AG08395 (cell line): Measurements from ENCODE around the gene TSEN2.
"Not testable (repeated sequence)": the region's sequence is repeated elsewhere in the genome, so short reads cannot be mapped to it uniquely, and the experiment has no call there.

Source experiments
- DNase-seq: peaks from one replicate; pipeline ENCODE4 v3.0.0; 2012; ENCODE audit warnings: mixed read lengths, low spot score

The TSEN2 gene

DNA sequence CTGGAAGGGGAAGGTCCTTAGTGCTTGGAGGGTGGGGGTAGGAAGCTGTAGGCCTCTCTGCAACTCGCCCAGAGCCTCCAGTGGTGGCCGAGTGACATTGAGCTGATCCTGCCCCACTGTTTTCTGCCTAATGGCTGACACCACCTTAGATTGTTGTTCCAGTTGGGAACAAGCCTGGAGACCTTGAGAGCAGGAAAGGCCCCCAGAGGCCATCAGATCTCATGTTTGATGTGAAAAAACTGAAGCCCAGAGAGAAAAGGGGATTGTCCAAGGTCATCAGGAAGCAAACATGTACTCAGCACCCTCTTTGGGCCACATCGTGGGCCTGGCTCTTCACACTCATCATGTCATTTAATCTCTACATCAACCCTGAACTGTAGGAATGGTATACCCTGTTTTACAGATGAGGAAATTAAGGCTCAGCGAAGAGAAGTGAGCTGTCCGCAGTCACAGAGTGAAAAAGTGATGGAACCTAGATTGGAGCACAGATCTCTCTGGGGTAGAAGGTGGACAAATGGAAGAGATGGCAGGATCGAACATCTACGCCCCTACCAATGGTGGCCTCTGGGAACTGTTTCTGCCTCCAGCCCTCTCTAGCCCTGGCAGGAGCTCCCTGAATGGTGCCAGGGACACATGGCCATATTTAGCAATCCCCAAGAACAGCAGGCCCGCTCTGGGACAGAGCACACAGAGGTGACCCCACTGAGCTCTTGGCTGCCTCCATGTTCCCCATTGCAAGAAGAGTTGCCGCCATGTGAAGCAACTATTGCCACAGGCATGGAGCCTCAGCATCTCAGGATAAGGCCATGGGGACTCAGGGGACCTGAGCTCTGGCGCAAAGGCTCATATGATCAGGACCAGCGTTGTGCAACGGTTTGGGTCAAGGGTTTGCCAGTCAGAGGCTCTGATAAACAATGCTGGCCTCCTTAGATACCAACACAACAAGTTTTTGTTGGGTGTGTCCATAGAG, 31.6 kb upstream of the TSEN2 start:
- no peak for DNase-seq

DNA sequence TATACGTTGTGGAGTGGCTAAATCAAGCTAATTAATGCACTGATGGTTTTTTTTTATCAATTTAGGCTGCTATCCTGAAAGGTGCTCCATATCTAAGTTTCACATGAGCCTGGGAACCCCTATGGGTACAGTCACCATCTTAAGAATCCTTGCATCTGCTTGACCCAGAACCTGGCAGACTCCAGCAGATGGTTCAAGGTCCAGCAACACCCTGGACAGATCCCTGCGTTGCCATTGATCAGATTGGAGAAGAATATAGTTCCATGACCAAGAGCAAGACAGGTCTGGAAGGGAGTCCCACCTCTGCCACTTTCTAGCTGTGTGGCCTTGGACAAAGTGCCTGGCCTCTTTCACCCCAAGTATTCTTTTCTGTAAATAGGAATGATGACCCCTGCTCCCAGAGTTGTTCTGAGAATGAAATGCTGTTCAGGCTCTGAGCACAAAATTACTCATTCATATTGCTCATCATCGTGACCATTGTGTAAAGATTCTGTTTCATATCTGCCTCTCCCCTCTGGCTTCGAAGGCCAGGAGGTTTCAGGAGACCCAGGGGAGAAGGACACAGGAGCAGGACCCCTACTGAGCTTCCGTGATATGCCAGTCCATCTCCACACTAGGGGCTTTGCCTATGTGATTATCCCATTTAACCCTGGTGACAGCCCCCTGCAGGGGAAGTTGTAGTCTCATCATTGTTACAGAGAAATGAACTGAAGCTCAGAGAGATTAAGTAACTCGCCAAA, 30.0 kb upstream of the TSEN2 start:
- DNase-seq: peak; percentile 19

DNA sequence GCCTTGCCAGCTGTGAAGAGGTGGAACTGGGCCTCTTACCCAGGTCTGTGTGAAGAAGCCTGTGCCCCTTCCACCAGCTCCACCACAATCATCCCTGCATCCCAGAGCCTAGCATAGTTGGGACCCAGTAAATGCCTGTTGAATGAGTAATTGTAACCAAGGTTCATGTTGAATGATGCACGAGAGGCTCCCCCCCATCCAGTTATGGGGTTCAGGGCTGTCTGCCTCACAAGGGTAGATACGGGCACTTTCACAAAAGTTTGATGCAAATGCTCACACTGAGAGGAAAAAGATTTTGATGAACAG, 29.5 kb upstream of the TSEN2 start:
- no peak for DNase-seq

DNA sequence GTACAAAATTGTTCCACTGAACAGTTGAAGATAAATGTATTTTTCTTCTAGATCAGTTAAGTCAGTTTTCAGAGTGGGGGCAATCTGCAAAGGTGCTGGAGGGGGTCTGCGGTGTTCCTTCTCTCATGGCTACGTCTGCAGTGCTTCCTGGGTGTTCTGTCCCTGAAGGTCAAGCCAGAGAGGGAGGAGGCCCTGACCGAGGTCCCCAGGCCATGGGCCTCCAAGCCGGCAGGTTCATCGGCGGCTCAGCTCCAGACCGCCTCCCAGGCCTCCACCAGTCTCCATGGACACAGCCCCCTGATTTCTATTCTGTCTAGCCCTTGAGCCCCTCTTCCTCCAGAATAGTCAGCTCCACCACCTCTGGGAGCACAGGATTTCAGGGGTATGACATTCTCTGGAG, 28.5 kb upstream of the TSEN2 start:
- DNase-seq: no peak

DNA sequence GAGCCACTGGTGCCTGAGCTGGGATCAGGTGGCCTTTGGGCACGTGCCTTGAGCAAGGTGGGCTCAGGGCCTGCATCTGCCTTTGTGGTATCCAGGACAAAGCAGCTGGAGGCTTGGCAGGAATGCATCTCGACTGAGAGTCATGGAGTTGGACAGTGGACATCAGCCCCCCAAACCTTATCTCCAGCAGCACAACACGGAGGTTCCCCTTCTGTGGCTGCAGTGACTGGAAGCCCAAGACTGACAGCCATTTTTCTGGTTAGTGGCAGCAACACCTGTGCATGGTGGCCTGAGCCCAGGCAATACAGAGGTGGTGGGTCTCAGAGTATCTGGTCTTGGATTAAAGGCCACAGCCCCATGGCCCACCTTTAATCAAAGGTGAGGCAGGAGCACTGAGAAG, 27.8 kb upstream of the TSEN2 start:
- no peak for DNase-seq

- DNase-seq: not testable (repeated sequence)
These were observed 26.9 kb upstream of the TSEN2 start for GRCh38 chr3:12457380-12457779.

DNA sequence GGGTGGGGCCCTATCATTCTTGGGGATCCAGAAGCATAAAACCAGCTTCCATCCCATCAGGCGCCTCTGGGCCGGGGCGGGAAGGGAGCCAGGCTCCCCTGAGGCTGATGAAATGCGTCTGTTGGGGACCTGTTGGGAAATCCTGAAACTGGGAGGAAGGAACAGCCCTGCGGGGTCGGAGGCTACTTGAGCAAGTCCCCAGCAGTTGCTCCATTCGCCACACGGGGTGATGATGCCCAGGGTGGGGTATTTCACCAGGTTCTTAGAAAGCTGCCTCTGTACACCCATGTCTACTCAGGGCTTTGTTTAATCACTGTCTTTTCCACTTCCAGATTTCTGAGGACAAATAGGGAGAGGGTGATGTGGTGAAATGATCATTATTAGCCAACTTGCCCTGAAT, 25.4 kb upstream of the TSEN2 start:
- DNase-seq: no peak

- DNase-seq: no peak
These were observed 24.2 kb upstream of the TSEN2 start for GRCh38 chr3:12460127-12460526.

DNA sequence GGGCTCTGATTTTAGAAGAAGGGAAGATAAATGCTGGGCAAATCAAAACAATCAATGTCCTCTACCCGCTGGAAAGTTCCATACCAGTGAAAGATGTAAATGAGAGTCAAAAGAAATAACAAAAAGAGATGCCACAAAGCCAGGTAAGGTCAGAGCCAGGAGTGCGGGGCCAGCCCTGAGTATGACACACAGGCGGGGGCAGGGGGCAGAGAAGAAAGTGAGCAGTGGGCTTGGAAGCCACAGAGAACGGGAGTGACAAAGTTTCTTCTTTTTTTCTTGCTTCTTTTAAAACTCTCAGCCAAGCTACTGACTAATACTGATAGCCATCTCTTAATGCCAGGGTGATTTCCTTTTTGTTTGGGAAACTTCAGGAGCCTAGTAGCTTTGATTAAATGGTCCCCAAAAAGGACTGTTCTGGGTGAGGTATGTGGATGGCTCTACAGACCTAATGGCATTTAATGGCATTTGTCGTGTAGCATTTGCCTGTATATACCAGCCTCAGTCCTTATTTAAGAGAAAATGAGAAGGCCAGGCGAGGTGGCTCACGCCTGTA, 23.1 kb upstream of the TSEN2 start:
- no peak for DNase-seq

DNA sequence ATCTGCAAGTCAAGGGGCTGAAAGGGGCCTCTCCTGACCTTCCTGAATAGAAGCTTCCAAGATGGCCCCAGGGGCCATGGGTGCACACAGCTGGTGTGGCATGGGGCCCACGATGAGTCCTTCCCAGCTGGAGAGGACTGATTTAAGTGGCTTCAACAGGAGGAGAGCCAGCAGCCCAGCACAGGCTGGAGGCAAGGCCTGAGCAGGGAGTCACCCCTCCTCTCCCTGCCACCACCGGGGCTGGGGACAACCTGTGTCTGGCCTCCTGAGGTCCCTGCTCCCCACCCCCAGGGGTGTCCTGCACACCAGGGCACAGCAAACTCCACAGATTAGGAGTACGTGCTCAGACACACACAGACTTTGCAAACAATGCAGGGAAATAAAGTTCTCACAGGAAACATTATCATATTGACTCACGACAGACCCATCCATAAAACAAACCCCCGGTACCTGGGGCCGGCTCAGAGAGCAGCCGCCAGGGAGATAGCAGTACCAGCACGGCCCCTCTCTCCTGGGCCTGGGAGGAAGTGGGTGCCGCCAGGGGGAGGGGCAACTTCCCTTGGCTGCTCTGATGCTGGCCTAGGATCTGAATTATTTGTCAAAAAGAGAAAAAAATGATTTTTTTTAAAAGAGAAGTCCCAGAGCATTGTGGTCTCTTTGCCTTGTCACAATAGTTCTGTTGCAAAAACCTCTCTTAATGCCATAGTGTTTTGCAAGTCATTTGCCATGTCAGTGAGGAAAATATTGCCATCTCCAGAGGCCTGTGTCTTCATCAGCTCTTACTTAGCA, 21.9 kb upstream of the TSEN2 start:
- DNase-seq: no peak

DNA sequence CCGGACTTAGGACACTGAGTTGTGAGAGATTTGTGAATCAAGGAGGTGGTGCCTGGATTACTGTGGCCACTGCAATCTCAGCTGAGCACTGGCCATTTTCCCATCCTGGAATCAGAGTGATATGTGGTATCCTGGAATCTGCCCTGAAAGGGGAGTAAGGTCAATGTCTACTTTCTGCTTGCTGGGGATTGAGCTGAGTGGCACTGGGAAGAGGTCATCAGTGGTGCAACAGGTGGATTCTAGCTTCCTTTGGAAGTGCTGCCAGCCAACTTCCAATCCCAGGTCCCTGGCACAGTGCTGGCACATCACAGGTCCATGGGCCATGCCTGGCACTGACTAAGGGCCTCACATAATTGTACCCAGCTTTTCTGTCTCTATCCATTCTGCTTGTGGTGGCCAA, 20.6 kb upstream of the TSEN2 start:
- DNase-seq: no peak

DNA sequence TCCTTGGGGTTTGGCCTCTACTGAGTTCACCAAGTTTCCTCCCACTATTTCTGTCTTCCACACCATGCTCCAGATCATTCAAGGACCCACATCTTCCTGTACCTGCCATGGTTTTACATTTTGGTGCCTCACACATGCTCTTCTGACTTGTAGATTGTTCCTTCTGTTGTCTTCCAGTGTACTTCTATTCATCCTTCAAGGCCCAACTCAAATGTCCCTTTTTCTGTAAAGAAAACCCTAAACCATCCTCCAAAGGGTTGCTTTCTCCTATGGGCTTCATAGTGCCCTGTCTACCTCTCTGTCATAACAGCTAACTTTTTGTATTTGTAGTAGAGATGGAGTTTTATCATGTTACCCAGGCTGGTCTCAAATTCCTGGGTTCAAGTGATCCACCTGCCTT, 20.1 kb upstream of the TSEN2 start:
- no peak for DNase-seq

DNA sequence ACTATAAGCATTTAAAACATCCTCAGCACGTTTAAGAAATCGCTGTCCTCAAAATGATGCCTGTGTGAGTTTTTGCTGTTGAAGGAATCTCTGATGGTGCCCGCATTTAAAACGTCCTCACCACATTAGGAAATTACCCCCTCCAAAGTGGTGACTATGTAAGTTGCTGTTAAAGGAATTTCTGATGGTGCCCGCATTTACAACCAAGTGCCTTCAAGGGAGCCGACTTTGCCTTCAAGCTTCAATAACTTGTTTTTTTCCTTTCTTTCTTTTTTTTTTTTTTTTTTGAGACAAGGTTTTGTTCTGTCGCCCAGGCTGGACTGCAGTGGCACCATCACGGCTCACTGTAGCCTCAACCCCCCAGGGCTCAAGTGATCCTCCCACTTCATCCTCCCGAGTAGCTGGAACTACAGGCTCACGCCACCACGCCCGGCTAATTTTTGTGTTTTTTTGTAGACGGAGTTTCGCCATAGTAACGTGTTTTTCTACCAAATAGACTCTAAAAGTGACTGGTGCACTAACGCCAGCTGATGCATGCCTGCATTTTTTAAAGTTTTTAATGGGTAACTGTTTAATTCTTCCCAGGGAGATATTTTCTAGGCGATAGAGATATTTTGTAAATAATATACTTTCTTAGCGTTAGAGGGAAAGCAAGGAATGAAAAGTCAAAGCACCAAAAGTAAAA, 19.0 kb upstream of the TSEN2 start:
- DNase-seq: no peak

DNA sequence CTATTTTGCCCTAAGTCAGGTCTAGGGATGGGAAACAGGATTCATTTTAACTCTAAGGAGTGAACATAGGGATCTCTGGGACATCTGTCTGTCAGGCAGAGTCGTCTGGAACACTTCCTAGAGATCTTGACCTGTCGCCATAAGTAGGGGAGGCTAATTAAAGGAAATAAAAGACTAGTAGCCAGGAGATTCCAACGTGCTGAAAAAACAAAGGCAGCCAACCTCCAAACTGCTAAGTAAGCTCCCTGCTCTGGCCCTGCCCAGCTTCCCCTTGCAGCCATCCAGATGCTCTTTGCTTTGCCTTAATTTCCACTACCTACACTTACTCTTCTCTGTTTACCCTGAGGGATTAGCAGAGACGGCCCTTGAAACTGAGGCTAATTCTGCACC, 18.4 kb upstream of the TSEN2 start:
- DNase-seq: no peak

GRCh38 chr3:12467746-12468145, 16.5 kb upstream of the TSEN2 start:
- DNase-seq: no peak

- DNase-seq: no peak
These were observed 16.0 kb upstream of the TSEN2 start for GRCh38 chr3:12468276-12468675.

GRCh38 chr3:12468757-12469156, 15.5 kb upstream of the TSEN2 start:
- no peak for DNase-seq

- not testable (repeated sequence) for DNase-seq
These were observed 15.1 kb upstream of the TSEN2 start for GRCh38 chr3:12469222-12469621.

- peak; percentile 35 for DNase-seq
These were observed 14.2 kb upstream of the TSEN2 start for GRCh38 chr3:12470111-12470510.

- DNase-seq: no peak
These were observed 13.6 kb upstream of the TSEN2 start for GRCh38 chr3:12470680-12471079.

- DNase-seq: no peak
These were observed 13.0 kb upstream of the TSEN2 start for GRCh38 chr3:12471241-12471640.
